Head of caudate nucleus (tissue), 42 donors: ENCODE results near the gene EIPR1.
A peak's percentile ranks its signal among the peaks of the same experiment; 100 is the strongest.

Experiments used
- DNase-seq, 42 donors: peaks; one replicate each; pipeline versions ENCODE4 v3.0.0 to v3.0.0-alpha.2; 2020 to 2021; ENCODE audit warnings: mixed read lengths in 7 of 42
- intact Hi-C: fragments of 100-400 bp; cut with DNase I; formaldehyde crosslinking; loops from one replicate; pipeline ENCODE4 v1.15.0; 2022

Gene EIPR1

GRCh38 chr2:3405307-3405706, 27.7 kb upstream of the EIPR1 start:
- intact Hi-C loops, result no loop called here
- no peak for DNase-seq

- intact Hi-C loops, result no loop called here
- DNase-seq, result no peak
These were observed 26.8 kb upstream of the EIPR1 start for GRCh38 chr2:3404349-3404894.

DNA sequence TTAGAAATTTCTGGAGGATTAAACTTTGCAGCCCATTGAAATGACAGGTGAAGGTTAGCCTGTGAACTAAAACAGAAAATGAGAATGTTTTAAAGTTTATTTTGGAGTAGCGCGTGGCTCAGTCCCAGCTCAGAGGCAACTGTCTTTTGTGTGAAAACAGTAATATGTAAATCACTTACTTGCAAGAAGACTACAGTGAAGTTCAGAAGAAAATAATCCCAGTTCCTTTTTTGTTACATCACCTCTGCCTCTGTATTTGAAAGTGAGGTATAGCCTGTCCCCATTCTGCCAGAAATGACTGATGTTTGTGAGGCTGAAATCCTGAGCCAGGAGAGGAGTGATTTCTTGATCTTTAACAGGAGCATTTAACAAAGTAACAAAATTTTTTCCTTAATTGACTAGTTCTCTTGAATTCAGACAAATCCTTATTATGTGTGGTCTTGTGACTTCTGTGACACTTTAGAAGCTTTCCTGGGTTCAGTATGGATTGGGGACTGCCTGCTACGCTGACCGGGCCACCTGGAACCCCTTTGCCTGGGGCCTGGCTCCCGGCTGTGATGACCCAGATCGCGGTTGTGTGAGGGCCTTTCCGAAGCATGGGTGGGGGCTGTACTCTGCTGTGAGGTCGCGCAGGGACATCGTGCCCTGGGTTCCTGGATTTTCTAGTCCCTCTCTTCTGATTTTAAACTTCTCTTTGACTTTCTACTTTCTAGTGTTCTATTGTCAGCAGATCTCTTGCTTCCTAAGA, 26.1 kb upstream of the EIPR1 start:
- intact Hi-C loops, result no loop called here
- DNase-seq, result no peak

DNA sequence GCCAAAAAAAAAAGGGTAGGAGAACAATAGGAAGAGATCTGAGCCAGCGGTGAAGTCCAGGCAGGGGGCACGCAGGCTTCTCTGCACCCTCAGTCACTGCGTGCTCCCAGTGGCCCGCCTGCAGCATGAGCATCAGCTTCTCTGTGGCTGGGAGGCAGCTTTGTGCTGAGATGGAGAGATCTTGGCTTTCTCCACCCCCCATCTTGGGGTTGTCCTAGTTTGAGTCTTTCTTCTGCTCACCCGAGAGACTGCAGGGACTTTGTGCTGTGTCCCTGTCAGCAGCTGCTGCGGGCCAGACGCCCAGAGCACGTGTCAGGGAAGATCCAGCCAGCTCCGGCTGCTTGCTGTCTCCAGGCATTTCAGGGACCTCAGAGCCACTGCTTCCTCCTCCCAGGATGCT, 22.2 kb upstream of the EIPR1 start:
- intact Hi-C loops, result loop anchor here (5.0 kb wide), 1 partner anchor 57 kb away; no protein-coding TSS in a partner anchor
- DNase-seq, result peak; percentile 71 to 94 (median 87)

- DNase-seq, result peak in 5 of 42 donors; percentile 14 to 36 (median 20)
- intact Hi-C loops, result loop anchor here (5.0 kb wide), 1 partner anchor 58 kb away; no protein-coding TSS in a partner anchor
These were observed 21.8 kb upstream of the EIPR1 start for GRCh38 chr2:3399381-3399780.

- no peak for DNase-seq
- intact Hi-C loops, result loop anchor here (5.0 kb wide), 1 partner anchor 58 kb away; no protein-coding TSS in a partner anchor
These were observed 21.2 kb upstream of the EIPR1 start for GRCh38 chr2:3398857-3399256.

GRCh38 chr2:3396920-3397559, 19.4 kb upstream of the EIPR1 start:
- intact Hi-C loops, result loop anchor here (5.0 kb wide), 1 partner anchor 60 kb away; no protein-coding TSS in a partner anchor

GRCh38 chr2:3392216-3392615, 14.6 kb upstream of the EIPR1 start:
- DNase-seq, result no peak
- intact Hi-C loops, result no loop called here

More at GRCh38 chr2:3396920-3397559, 19.4 kb upstream of the EIPR1 start:
- no peak for DNase-seq

GRCh38 chr2:3390041-3390440, 12.4 kb upstream of the EIPR1 start:
- intact Hi-C loops, result no loop called here
- DNase-seq, result no peak

GRCh38 chr2:3389193-3389592, 11.6 kb upstream of the EIPR1 start:
- DNase-seq, result no peak

GRCh38 chr2:3388412-3388738, 10.8 kb upstream of the EIPR1 start:
- intact Hi-C loops, result no loop called here
- no peak for DNase-seq

More at GRCh38 chr2:3389193-3389592, 11.6 kb upstream of the EIPR1 start:
- intact Hi-C loops, result no loop called here

GRCh38 chr2:3387644-3388411, 10.2 kb upstream of the EIPR1 start:
- no peak for DNase-seq
- intact Hi-C loops, result no loop called here

DNA sequence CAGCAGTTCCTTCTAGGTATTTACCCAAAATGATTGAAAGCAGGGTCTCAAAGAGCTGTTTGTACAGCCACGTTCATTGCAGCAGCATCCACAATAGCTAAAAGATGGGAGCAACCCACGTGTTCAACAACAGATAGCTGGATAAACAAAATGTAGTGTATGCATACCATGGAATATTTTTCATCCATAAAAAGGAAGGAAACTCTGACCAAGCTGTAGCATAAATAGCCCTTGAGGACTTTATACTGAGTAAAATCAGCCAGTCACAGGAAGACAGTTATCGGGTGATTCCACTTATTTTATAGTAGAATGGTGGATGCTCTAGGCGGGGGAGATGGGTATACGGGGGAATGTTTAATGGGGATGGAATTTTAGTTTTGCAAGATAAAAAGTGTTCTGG, 9.4 kb upstream of the EIPR1 start:
- intact Hi-C loops, result no loop called here
- no peak for DNase-seq

GRCh38 chr2:3386448-3386958, 8.9 kb upstream of the EIPR1 start:
- DNase-seq, result no peak
- intact Hi-C loops, result no loop called here

GRCh38 chr2:3379647-3380534, 2.3 kb upstream of the EIPR1 start, which contains the start of gene TRAPPC12:
Gene TRAPPC12, plus strand, starts transcription at chr2:3379694. Its CDS starts 7,930 bp downstream, at chr2:3387624.
- intact Hi-C loops, result loop anchor here (5.0 kb wide), 3 partner anchors 78 to 197 kb away; partner anchors contain the start of gene RPS7
- peak; percentile 87 to 97 (median 94) for DNase-seq

DNA sequence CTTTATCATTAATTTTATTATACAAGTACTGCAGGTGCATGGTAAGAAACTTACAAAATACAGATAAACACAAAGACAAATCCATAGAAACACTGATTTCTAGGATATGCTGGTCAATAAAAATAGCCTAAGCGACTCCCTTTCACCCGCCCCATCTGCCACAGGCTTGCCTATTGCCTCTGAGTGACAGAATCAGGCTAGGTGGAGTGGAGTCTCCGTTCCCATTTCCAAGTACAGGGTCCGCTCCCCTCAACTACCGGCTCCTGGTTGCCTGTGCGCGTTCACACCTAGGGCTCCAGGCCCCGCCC, 1.7 kb upstream of the EIPR1 start:
- intact Hi-C loops, result loop anchor here (5.0 kb wide), 3 partner anchors 77 to 198 kb away; partner anchors contain the start of gene RPS7

GRCh38 chr2:3377279-3377611, 373 bp downstream of the EIPR1 start:
- DNase-seq, result peak in 1 of 42 donors; percentile 12

More for the DNA sequence above, 1.7 kb upstream of the EIPR1 start:
- no peak for DNase-seq

DNA sequence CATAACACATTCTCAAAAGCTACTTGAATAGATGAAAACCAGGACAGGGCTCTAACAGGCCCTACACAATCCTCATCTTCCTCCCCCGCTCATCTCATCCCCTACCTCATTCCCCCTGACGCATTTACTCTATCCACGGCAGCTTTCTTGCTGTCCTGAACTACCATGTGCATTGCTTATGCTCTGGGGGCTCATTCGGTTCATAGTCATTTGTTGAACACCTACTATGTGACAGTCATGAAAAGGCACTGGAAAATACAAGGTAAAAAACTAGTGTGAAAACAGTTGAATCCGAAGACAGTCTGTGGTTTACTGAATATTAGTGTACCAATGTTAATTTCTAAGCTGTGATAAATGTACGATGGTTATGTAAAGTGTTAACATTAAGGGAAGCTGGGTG, 797 bp downstream of the EIPR1 start:
- intact Hi-C loops, result loop anchor here (5.0 kb wide), 3 partner anchors 75 to 200 kb away; partner anchors contain the start of gene RPS7
- no peak for DNase-seq

More at GRCh38 chr2:3377279-3377611, 373 bp downstream of the EIPR1 start:
- intact Hi-C loops, result loop anchor here (5.0 kb wide), 3 partner anchors 75 to 200 kb away; partner anchors contain the start of gene RPS7
